HCT116 (cell line): Measurements from ENCODE around the gene ZNF784. TPM values are rescaled to one million over a fixed set of nuclear protein-coding genes. Genes with fewer than 3 reads are reported as not detected.
A peak's percentile ranks its signal among the peaks of the same experiment; 100 is the strongest.

ENCODE experiments used
- ATAC-seq: fragments of 200-7000 bp; cut with Tn5 transposase; 2 replicates; pipeline ENCODE4 v1.9.1; 2020; ENCODE audit warnings: mild to moderate bottlenecking, moderate library complexity
- BruUV-seq: library from RNA; stranded (reverse); fragments of 400-500 nt; replicated peaks from 2 replicates; lab custom pipeline; 2021; lab: Mats Ljungman, UMichigan
- CTCF ChIA-PET: fragments of 300-600 bp; sonication (Branson Sonifier 250); formaldehyde crosslinking; loops from one replicate; lab custom pipeline; 2021; ENCODE audit warnings: antibody characterized with exemption; lab: Charles Lee
- POLR2A ChIA-PET: fragments of 300-600, 350-600 bp; sonication (Branson Sonifier 250); formaldehyde crosslinking; loops from one replicate; lab custom pipeline; 2021; ENCODE audit warnings: antibody characterized with exemption; lab: Charles Lee
- RAD21 ChIA-PET, 2 experiments: fragments of 300-600 bp; sonication (Branson Sonifier 250); formaldehyde crosslinking; loops; one replicate each; lab custom pipeline; 2023; ENCODE audit warnings: low total read pairs in 2 of 2; ENCODE audit not compliant: uncharacterized antibody in 2 of 2, unreplicated experiment in 2 of 2, low non-redundant PET in 1 of 2; lab: Charles Lee
- DNase-seq: peaks from one replicate; pipeline ENCODE4 v3.0.0-alpha.2; 2010; ENCODE audit warnings: low read depth, low spot score
- H2AFZ ChIP-seq: fragments of 200-600 bp; shearing (Covaris generic), sonication (generic); 2 replicates; pipeline ENCODE4 v1.6.1; 2017; ENCODE audit warnings: low read depth, mixed run types, mixed read lengths, antibody characterized with exemption, low read length; ENCODE audit not compliant: poor library complexity, severe bottlenecking
- H3K27ac ChIP-seq: 2 replicates; pipeline ENCODE4 v1.5.1; 2012; ENCODE audit warnings: low read depth, low read length
- H3K27me3 ChIP-seq: fragments of 200-600 bp; sonication (generic); 2 replicates; pipeline ENCODE4 v1.6.1; 2016; ENCODE audit warnings: mixed run types, low read length, mixed read lengths; ENCODE audit not compliant: insufficient read depth
- H3K36me3 ChIP-seq, 2 experiments: fragments of 200-500 bp in 1 of 2; fragments of 200-600 bp in 1 of 2; sonication (Bioruptor generic) in 1 of 2; sonication (generic) in 1 of 2; 2 replicates each; pipeline versions ENCODE4 v1.5.1 to v1.6.1; 2014 to 2016; ENCODE audit warnings: low read length in 2 of 2, inconsistent platforms in 1 of 2, mixed read lengths in 1 of 2, mixed run types in 1 of 2; ENCODE audit not compliant: insufficient read depth in 2 of 2, control insufficient read depth in 1 of 2
- H3K4me1 ChIP-seq, 2 experiments: fragments of 200-600 bp in 1 of 2; sonication (generic) in 1 of 2; 2 replicates each; pipeline versions ENCODE4 v1.5.1 to v1.6.1; 2012 to 2017; ENCODE audit warnings: low read length in 2 of 2, inconsistent platforms in 1 of 2, mild to moderate bottlenecking in 1 of 2, mixed read lengths in 1 of 2, mixed run types in 1 of 2, moderate library complexity in 1 of 2; ENCODE audit not compliant: insufficient read depth in 2 of 2, control insufficient read depth in 1 of 2
- H3K4me2 ChIP-seq: fragments of 200-600 bp; sonication (generic); 2 replicates; pipeline ENCODE4 v1.6.1; 2017; ENCODE audit warnings: mixed run types, low read length, mixed read lengths
- H3K4me3 ChIP-seq, 2 experiments: fragments of 200-600 bp in 1 of 2; sonication (generic) in 1 of 2; replicated peaks in 1 of 2; 2 replicates each; pipeline ENCODE4 v1.5.1; 2011 to 2016; ENCODE audit warnings: low read length in 2 of 2, control low read depth in 1 of 2, low read depth in 1 of 2, mild to moderate bottlenecking in 1 of 2, mixed read lengths in 1 of 2, mixed run types in 1 of 2
- H3K79me2 ChIP-seq: fragments of 200-600 bp; sonication (generic); 2 replicates; pipeline ENCODE4 v1.6.1; 2017; ENCODE audit warnings: mild to moderate bottlenecking, mixed run types, low read length, moderate library complexity, mixed read lengths; ENCODE audit not compliant: insufficient read depth
- H3K9ac ChIP-seq: fragments of 200-600 bp; sonication (generic); 2 replicates; pipeline ENCODE4 v1.6.1; 2016; ENCODE audit warnings: low read length, mixed read lengths
- H3K9me2 ChIP-seq: fragments of 200-600 bp; sonication (generic), shearing (Covaris generic); 2 replicates; pipeline ENCODE4 v1.6.1; 2017; ENCODE audit warnings: mixed run types, mild to moderate bottlenecking, moderate library complexity; ENCODE audit not compliant: insufficient read depth
- H3K9me3 ChIP-seq, 2 experiments: fragments of 200-500 bp in 1 of 2; fragments of 200-600 bp in 1 of 2; sonication (Bioruptor generic) in 1 of 2; sonication (generic) in 1 of 2; 2 replicates each; pipeline ENCODE4 v1.6.1; 2014 to 2017; ENCODE audit warnings: low read length in 2 of 2, mixed read lengths in 2 of 2, inconsistent platforms in 1 of 2, low read depth in 1 of 2, mild to moderate bottlenecking in 1 of 2, mixed run types in 1 of 2, moderate library complexity in 1 of 2; ENCODE audit not compliant: control insufficient read depth in 1 of 2, insufficient read depth in 1 of 2
- H4K20me1 ChIP-seq: fragments of 200-600 bp; sonication (generic), shearing (Covaris generic); 2 replicates; pipeline ENCODE4 v1.6.1; 2017; ENCODE audit warnings: mixed run types, mild to moderate bottlenecking, moderate library complexity; ENCODE audit not compliant: insufficient read depth
- ATF3 ChIP-seq: IDR thresholded peaks from 2 replicates; pipeline ENCODE4 v1.6.1; 2012
- CEBPB ChIP-seq: IDR thresholded peaks from 2 replicates; pipeline ENCODE4 v1.6.1; 2012; ENCODE audit warnings: low read depth
- CTCF ChIP-seq, 3 experiments: fragments of 200-600 bp in 1 of 3; sonication (generic) in 1 of 3; IDR thresholded peaks in 2 of 3; conservative IDR thresholded peaks in 1 of 3; 2 replicates each; pipeline ENCODE4 v1.5.1; 2012 to 2017; ENCODE audit warnings: low read depth in 2 of 3, low read length in 2 of 3, antibody characterized with exemption in 1 of 3, borderline replicate concordance in 1 of 3, control low read depth in 1 of 3, mild to moderate bottlenecking in 1 of 3, mixed read lengths in 1 of 3, mixed run types in 1 of 3, moderate library complexity in 1 of 3; ENCODE audit not compliant: insufficient read depth in 1 of 3
- EGR1 ChIP-seq: IDR thresholded peaks from 2 replicates; pipeline ENCODE4 v1.6.1; 2012; ENCODE audit warnings: low read depth
- ELF1 ChIP-seq: IDR thresholded peaks from 2 replicates; pipeline ENCODE4 v1.6.1; 2012; ENCODE audit warnings: low read depth, borderline replicate concordance
- EZH2 ChIP-seq: fragments of 200-600 bp; sonication (generic); IDR thresholded peaks from 2 replicates; pipeline ENCODE4 v1.6.1; 2017; ENCODE audit warnings: antibody characterized with exemption, mixed run types
- EZH2phosphoT487 ChIP-seq: fragments of 200-600 bp; IDR thresholded peaks from 2 replicates; pipeline ENCODE4 v1.6.1; 2018; ENCODE audit warnings: antibody characterized with exemption, borderline replicate concordance
- FOSL1 ChIP-seq: IDR thresholded peaks from 2 replicates; pipeline ENCODE4 v1.6.1; 2012; ENCODE audit warnings: low read depth
- MAX ChIP-seq: IDR thresholded peaks from 2 replicates; pipeline ENCODE4 v1.6.1; 2012
- POLR2AphosphoS5 ChIP-seq: IDR thresholded peaks from 2 replicates; pipeline ENCODE4 v1.6.1; 2011; ENCODE audit warnings: mild to moderate bottlenecking, low read depth, low read length, moderate library complexity
- RAD21 ChIP-seq: IDR thresholded peaks from 2 replicates; pipeline ENCODE4 v1.6.1; 2012; ENCODE audit warnings: low read depth, mild to moderate bottlenecking
- REST ChIP-seq: IDR thresholded peaks from 2 replicates; pipeline ENCODE4 v1.6.1; 2012; ENCODE audit warnings: low read depth
- SIN3A ChIP-seq: IDR thresholded peaks from 2 replicates; pipeline ENCODE4 v1.6.1; 2012; ENCODE audit warnings: low read depth
- SP1 ChIP-seq: IDR thresholded peaks from 2 replicates; pipeline ENCODE4 v1.6.1; 2012; ENCODE audit warnings: low read depth
- SRF ChIP-seq: IDR thresholded peaks from 2 replicates; pipeline ENCODE4 v1.6.1; 2012; ENCODE audit warnings: low read depth
- TCF7L2 ChIP-seq: IDR thresholded peaks from 2 replicates; pipeline ENCODE4 v1.7.0; 2011; ENCODE audit warnings: borderline replicate concordance, inconsistent platforms; ENCODE audit not compliant: insufficient read depth, insufficient read length; ENCODE audit errors: extremely low read depth
- ZBTB33 ChIP-seq: IDR thresholded peaks from 2 replicates; pipeline ENCODE4 v1.6.1; 2011; ENCODE audit warnings: mild to moderate bottlenecking, low read length, moderate library complexity; ENCODE audit not compliant: insufficient replicate concordance; ENCODE audit errors: extremely low read depth
- ZFX ChIP-seq: fragments of 450-650 bp; IDR thresholded peaks from 2 replicates; pipeline ENCODE4 v1.6.1; 2017
- intact Hi-C: fragments of 100-400 bp; cut with micrococcal nuclease; formaldehyde crosslinking; loops from 2 replicates; pipeline ENCODE4 v1.10.0; 2022
- total RNA-seq: library from RNA; stranded (reverse); gene quantifications from one replicate; pipeline ENCODE4 v1.2.1, GENCODE V29; 2021; ENCODE audit not compliant: unreplicated experiment

ZNF784 gene
- total RNA-seq, 1 experiment from 2014 or later = 5.3 TPM

GRCh38 chr19:55654868-55655647 is 30.7 kb upstream of the ZNF784 start, which contains the start of gene U2AF2:
U2AF2 (plus strand) TSS chr19:55655035; CDS start chr19:55655105, 70 bp downstream.
- Histone ChIP-seq H3K79me2 (peaks cover 49% of the 10 kb centered on the region), H3K9me2 (no peaks in the 10 kb centered on the region), H3K4me1 (peaks cover 18 to 29% of the 10 kb centered on the region in 2 experiments; a peak in 3 of 4 replicates), H3K27me3 (no peaks in the 10 kb centered on the region), H3K27ac (peak within 1 kb of the TSS; percentile 99), H3K9ac (peak within 1 kb of the TSS; percentile 99), H3K9me3 (no peaks in the 10 kb centered on the region), H3K4me2 (peak within 1 kb of the TSS; percentile 79), H3K4me3 (peak within 1 kb of the TSS; percentile 93 to 94), H2AFZ (no peak within 1 kb of the TSS), H3K36me3 (peaks cover 9 to 14% of the 10 kb centered on the region in 2 experiments; a peak in 3 of 4 replicates), H4K20me1 (no peaks in the 10 kb centered on the region; the same call in 1 of the 2 replicates)
- ATAC-seq (peak; percentile 62), DNase-seq (peak; percentile 87)
- no TSS peak for BruUV-seq
- ChIA-PET RAD21 (no interaction called here), POLR2A (interaction anchor here (0.7 to 2.4 kb wide), 14 partner anchors 9 to 1787 kb away, joined by 3 to 15 read pairs (median 4); partner anchors contain the start of genes FIZ1, MYADM, PPP1R12C and TMEM238), CTCF (interaction anchor here (0.6 to 1.6 kb wide), 14 partner anchors 12 to 678 kb away, joined by 3 to 24 read pairs (median 4); partner anchors contain the start of genes FIZ1, ZNF581, ZNF628 and ZNF865)
- intact Hi-C loops = no loop called here
- TF ChIP-seq SP1 = no peak
- no peak for TF ChIP-seq ZBTB33
- no peak for TF ChIP-seq ATF3
- no peak for TF ChIP-seq TCF7L2
- TF ChIP-seq SRF = no peak
- TF ChIP-seq SIN3A = 0 out of 2 replicates have a peak, but pooled peaks have one; percentile 12
- TF ChIP-seq ZFX = peak; percentile 74; the same call in 1 of the 2 replicates
- TF ChIP-seq RAD21 = no peak
- no peak for TF ChIP-seq FOSL1
- peak; percentile 95 for TF ChIP-seq MAX
- TF ChIP-seq REST = no peak
- TF ChIP-seq EZH2phosphoT487 = no peak
- TF ChIP-seq EGR1 = no peak
- no peak for TF ChIP-seq CTCF (IDR thresholded peaks at IDR 0.05 in 2 of 3, conservative IDR thresholded peaks at IDR 0.05 in 1 of 3; ENCODE audit: borderline replicate concordance in 1 of 3, insufficient read depth in 1 of 3, low read depth in 2 of 3, low read length in 2 of 3)
- no peak; the same call in 1 of the 2 replicates for TF ChIP-seq ELF1
- TF ChIP-seq CEBPB = no peak
- TF ChIP-seq EZH2 = no peak
- peak; percentile 86 for TF ChIP-seq POLR2AphosphoS5
